H1 (cell line): ENCODE results near the gene TTC22. TPM values are rescaled to one million over a fixed set of nuclear protein-coding genes. Genes with fewer than 3 reads are reported as not detected.

Source experiments
- CTCF ChIA-PET: fragments of 300-600 bp; sonication (Branson Sonifier 250); formaldehyde crosslinking; loops from one replicate; lab custom pipeline; 2021; ENCODE audit not compliant: partially characterized antibody; lab: Charles Lee
- POLR2A ChIA-PET: fragments of 300-600 bp; sonication (Branson Sonifier 250); formaldehyde crosslinking; loops from one replicate; lab custom pipeline; 2021; ENCODE audit warnings: inconsistent platforms; ENCODE audit not compliant: partially characterized antibody; lab: Charles Lee
- DNase-seq, 2 experiments: peaks; one replicate each; pipeline versions ENCODE4 v3.0.0 to v3.0.0-alpha.2; 2010 to 2022; ENCODE audit warnings: low spot score in 2 of 2, low read depth in 1 of 2, mixed read lengths in 1 of 2
- FAIRE-seq: peaks from 2 replicates; lab custom pipeline; 2011; peaks lifted over from hg19 to GRCh38; lab: Jason Lieb, UNC
- H2AFZ ChIP-seq: 2 replicates; pipeline ENCODE4 v1.8.1; 2012; ENCODE audit warnings: low read length, inconsistent platforms
- H2AK5ac ChIP-seq: 2 replicates; pipeline ENCODE4 v1.6.1; 2013; ENCODE audit warnings: low read depth, low read length
- H2BK120ac ChIP-seq: replicated peaks from 2 replicates; pipeline ENCODE3; 2013; ENCODE audit warnings: low read depth, low read length, inconsistent platforms
- H2BK12ac ChIP-seq: 2 replicates; pipeline ENCODE4 v1.6.1; 2013; ENCODE audit warnings: low read depth, low read length
- H2BK15ac ChIP-seq: 2 replicates; pipeline ENCODE4 v1.6.1; 2013; ENCODE audit warnings: low read length
- H2BK20ac ChIP-seq: 2 replicates; pipeline ENCODE4 v1.6.1; 2013; ENCODE audit warnings: low read length
- H2BK5ac ChIP-seq: 2 replicates; pipeline ENCODE4 v1.6.1; 2013; ENCODE audit warnings: low read depth, low read length
- H3K14ac ChIP-seq: 2 replicates; pipeline ENCODE4 v1.6.1; 2013; ENCODE audit warnings: inconsistent platforms; ENCODE audit not compliant: insufficient read length
- H3K18ac ChIP-seq: 2 replicates; pipeline ENCODE4 v1.6.1; 2013; ENCODE audit warnings: low read length; ENCODE audit errors: extremely low read depth
- H3K23ac ChIP-seq: 2 replicates; pipeline ENCODE4 v1.6.1; 2013; ENCODE audit warnings: inconsistent platforms; ENCODE audit not compliant: insufficient read length
- H3K23me2 ChIP-seq: 2 replicates; pipeline ENCODE4 v1.6.1; 2013; ENCODE audit warnings: low read depth, low read length
- H3K27ac ChIP-seq: 2 replicates; pipeline ENCODE4 v1.6.1; 2011; ENCODE audit warnings: low read depth, low read length, inconsistent platforms
- H3K27me3 ChIP-seq, 4 experiments: replicated peaks in 1 of 4; 1 replicate in 1 of 4; 2 replicates in 3 of 4; pipeline versions ENCODE4 v1.6.1 to v1.8.1; 2011 to 2013; ENCODE audit warnings: low read length in 3 of 4, mild to moderate bottlenecking in 3 of 4, inconsistent platforms in 2 of 4, mixed read lengths in 2 of 4, moderate library complexity in 1 of 4; ENCODE audit not compliant: control insufficient read depth in 3 of 4, insufficient read depth in 3 of 4; ENCODE audit errors: extremely low read depth in 1 of 4
- H3K36me3 ChIP-seq, 4 experiments: 2 replicates each; pipeline versions ENCODE4 v1.6.1 to v1.8.1; 2011 to 2013; ENCODE audit warnings: mild to moderate bottlenecking in 4 of 4, low read length in 3 of 4, moderate library complexity in 2 of 4, control low read depth in 1 of 4, inconsistent platforms in 1 of 4; ENCODE audit not compliant: insufficient read depth in 4 of 4, control insufficient read depth in 2 of 4
- H3K4ac ChIP-seq: replicated peaks from 2 replicates; pipeline ENCODE3; 2013; ENCODE audit warnings: low read length, low read depth, mixed read lengths, inconsistent platforms; ENCODE audit not compliant: insufficient read length
- H3K4me1 ChIP-seq, 4 experiments: replicated peaks in 1 of 4; 1 replicate in 1 of 4; 2 replicates in 3 of 4; pipeline versions ENCODE4 v1.6.1 to v1.8.1; 2011 to 2013; ENCODE audit warnings: low read length in 3 of 4, inconsistent platforms in 2 of 4, mixed read lengths in 1 of 4; ENCODE audit not compliant: insufficient read depth in 4 of 4, control insufficient read depth in 3 of 4
- H3K4me2 ChIP-seq, 2 experiments: 2 replicates each; pipeline versions ENCODE4 v1.6.1 to v1.8.1; 2011 to 2013; ENCODE audit warnings: low read depth in 2 of 2, low read length in 2 of 2, control low read depth in 1 of 2, inconsistent platforms in 1 of 2, mild to moderate bottlenecking in 1 of 2; ENCODE audit not compliant: insufficient read depth in 1 of 2
- H3K4me3 ChIP-seq, 4 experiments: fragments of 200-600, 300-600 bp in 1 of 4; sonication (generic), shearing (Covaris generic), sonication (Bioruptor Twin) in 1 of 4; 2 replicates each; pipeline versions ENCODE4 v1.5.1 to v1.8.1; 2011 to 2016; ENCODE audit warnings: low read length in 4 of 4, low read depth in 3 of 4, control low read depth in 2 of 4, inconsistent platforms in 2 of 4, mild to moderate bottlenecking in 2 of 4, mixed read lengths in 1 of 4, moderate library complexity in 1 of 4; ENCODE audit not compliant: insufficient read depth in 2 of 4; ENCODE audit errors: extremely low read depth in 1 of 4
- H3K56ac ChIP-seq: replicated peaks from 2 replicates; pipeline ENCODE3; 2013; ENCODE audit warnings: low read depth, mild to moderate bottlenecking, mixed read lengths, low read length, inconsistent platforms; ENCODE audit not compliant: insufficient read length
- H3K79me1 ChIP-seq: 2 replicates; pipeline ENCODE4 v1.6.1; 2013; ENCODE audit warnings: low read depth, low read length, control low read depth
- H3K79me2 ChIP-seq, 2 experiments: 2 replicates each; pipeline versions ENCODE4 v1.6.1 to v1.8.1; 2012 to 2013; ENCODE audit warnings: low read length in 2 of 2, mild to moderate bottlenecking in 2 of 2, inconsistent platforms in 1 of 2; ENCODE audit not compliant: insufficient read depth in 2 of 2, control insufficient read depth in 1 of 2
- H3K9ac ChIP-seq, 4 experiments: replicated peaks in 1 of 4; 1 replicate in 1 of 4; 2 replicates in 3 of 4; pipeline versions ENCODE4 v1.6.1 to v1.8.1; 2011 to 2013; ENCODE audit warnings: low read depth in 3 of 4, low read length in 3 of 4, control low read depth in 2 of 4, mild to moderate bottlenecking in 2 of 4, moderate library complexity in 2 of 4, inconsistent platforms in 1 of 4; ENCODE audit errors: extremely low read depth in 1 of 4
- H3K9me3 ChIP-seq, 2 experiments: 2 replicates each; pipeline versions ENCODE4 v1.6.1 to v1.8.1; 2012 to 2013; ENCODE audit warnings: mild to moderate bottlenecking in 2 of 2, moderate library complexity in 2 of 2, control low read depth in 1 of 2, inconsistent platforms in 1 of 2, low read depth in 1 of 2, low read length in 1 of 2, mixed read lengths in 1 of 2; ENCODE audit not compliant: insufficient read depth in 2 of 2
- H4K20me1 ChIP-seq, 2 experiments: replicated peaks in 1 of 2; 2 replicates each; pipeline versions ENCODE3 to v1.8.1; 2011 to 2013; ENCODE audit warnings: inconsistent platforms in 2 of 2, low read length in 2 of 2, mild to moderate bottlenecking in 1 of 2; ENCODE audit not compliant: insufficient read depth in 2 of 2, control insufficient read depth in 1 of 2
- H4K5ac ChIP-seq: 2 replicates; pipeline ENCODE4 v1.6.1; 2013; ENCODE audit warnings: low read length, low read depth, mixed read lengths, inconsistent platforms; ENCODE audit not compliant: insufficient read length
- H4K8ac ChIP-seq: 2 replicates; pipeline ENCODE4 v1.8.0; 2013; ENCODE audit warnings: mild to moderate bottlenecking, moderate library complexity, low read length, inconsistent platforms; ENCODE audit not compliant: insufficient read depth; ENCODE audit errors: extremely low read depth
- H4K91ac ChIP-seq: replicated peaks from 2 replicates; pipeline ENCODE3; 2013; ENCODE audit warnings: low read length, mixed read lengths, inconsistent platforms; ENCODE audit not compliant: insufficient read length
- JUN ChIP-seq: IDR thresholded peaks from 2 replicates; pipeline ENCODE4 v1.6.1; 2011; ENCODE audit warnings: low read depth, mild to moderate bottlenecking, improper control_type of control experiment, low read length
- KDM5A ChIP-seq: fragments of 200-600 bp; IDR thresholded peaks from 2 replicates; pipeline ENCODE4 v1.7.1; 2012; ENCODE audit warnings: mild to moderate bottlenecking, low read length, inconsistent platforms, mixed read lengths
- POLR2AphosphoS5 ChIP-seq: IDR thresholded peaks from 2 replicates; pipeline ENCODE4 v1.6.1; 2011; ENCODE audit warnings: low read depth, low read length
- RNF2 ChIP-seq: fragments of 200-900, 300-1000 bp; sonication (generic); IDR thresholded peaks from 2 replicates; pipeline ENCODE4 v1.7.1; 2016; ENCODE audit warnings: borderline replicate concordance, low read depth, mild to moderate bottlenecking, antibody characterized with exemption, low read length; ENCODE audit not compliant: poor library complexity, severe bottlenecking; ENCODE audit errors: missing control alignments
- RXRA ChIP-seq: IDR thresholded peaks from 2 replicates; pipeline ENCODE4 v1.6.1; 2011; ENCODE audit warnings: low read depth, mild to moderate bottlenecking, low read length, moderate library complexity; ENCODE audit not compliant: insufficient read depth
- SP2 ChIP-seq: IDR thresholded peaks from 2 replicates; pipeline ENCODE4 v1.6.1; 2012; ENCODE audit warnings: mild to moderate bottlenecking, low read length, inconsistent platforms
- WGBS, 2 experiments: shearing (Covaris generic) in 1 of 2; methylation state at CpG; one replicate each; pipeline versions ENCODE4 v1.1.6 to v1.1.7; 2013 to 2015; ENCODE audit warnings: low lambda C conversion rate in 2 of 2, mixed read lengths in 2 of 2, inconsistent platforms in 1 of 2, low coverage in 1 of 2, missing lambda C conversion rate in 1 of 2; ENCODE audit not compliant: insufficient replicate concordance in 2 of 2, insufficient coverage in 1 of 2, insufficient read length in 1 of 2; ENCODE audit errors: extremely low coverage in 1 of 2, missing lambda C conversion rate in 1 of 2; 5-methylcytosine and 5-hydroxymethylcytosine counted together
- polyA plus RNA-seq, 7 experiments: library from polyadenylated mRNA; depleted of rRNA in 3 of 7; stranded (reverse) in 5 of 7; unstranded in 2 of 7; fragments of >200 nt in 5 of 7; fragments of 200-250 nt in 2 of 7; gene quantifications; 1 replicate in 5 of 7; 2 replicates in 1 of 7; 4 replicates in 1 of 7; pipeline versions ENCODE4 v1.2.1 to v1.2.3, GENCODE V29; 2011 to 2013; ENCODE audit warnings: missing spikeins in 2 of 7, mixed read lengths in 2 of 7
- total RNA-seq: library from RNA; stranded (reverse); fragmentation: NEBNext Ultra II Directional; extraction: Animal tissue kit (Norgen Biotek cat#: 25700); gene quantifications from 2 replicates; pipeline ENCODE4 v1.2.1, GENCODE V29; 2021

The TTC22 gene
- total and polyA plus RNA-seq, 2 of the 8 experiments (the other 6 are each of a cell fraction or from before 2014, with no cell fraction given): 1.00 to 1.6 TPM

GRCh38 chr1:54849219-54850068, 48.3 kb upstream of the TTC22 start:
- no peak overlapping the region for H3K56ac ChIP-seq
- POLR2A ChIA-PET: no interaction called here
- no peak overlapping the region for H3K27ac ChIP-seq
- no peak for TF ChIP-seq JUN
- no peak for TF ChIP-seq RNF2
- no peak for TF ChIP-seq RXRA
- TF ChIP-seq POLR2AphosphoS5: 0 out of 2 replicates have a peak, but pooled peaks have one; percentile 17
- no peak for TF ChIP-seq SP2
- no peak for TF ChIP-seq KDM5A
- no peaks in the 10 kb centered on the region for H3K9me3 ChIP-seq
- CTCF ChIA-PET: interaction anchor here (0.7 to 4.1 kb wide), 9 partner anchors 9 to 58 kb away, joined by 3 to 16 read pairs (median 8); no protein-coding TSS in a partner anchor
- H3K4me2 ChIP-seq: no peak overlapping the region
- no peak overlapping the region for H4K91ac ChIP-seq
- H3K36me3 ChIP-seq: peaks cover 35 to 59% (median 55%) of the 10 kb centered on the region in 4 experiments
- H3K14ac ChIP-seq: no peak overlapping the region
- peaks cover 10 to 20% of the 10 kb centered on the region in 2 experiments for H4K20me1 ChIP-seq
- no peak overlapping the region for H3K4me3 ChIP-seq
- DNase-seq: no peak
- no peak overlapping the region for H2AK5ac ChIP-seq
- no peak overlapping the region for H3K23ac ChIP-seq
- H3K27me3 ChIP-seq: no peaks in the 10 kb centered on the region
- no peak overlapping the region for H2AFZ ChIP-seq
- H2BK120ac ChIP-seq: no peak overlapping the region
- no peak overlapping the region for H3K4ac ChIP-seq
- no peak overlapping the region for H2BK15ac ChIP-seq
- H3K79me1 ChIP-seq: peaks cover 2% of the 10 kb centered on the region; the same call in 1 of the 2 replicates
- H2BK20ac ChIP-seq: no peak overlapping the region
- H4K8ac ChIP-seq: no peak overlapping the region
- H4K5ac ChIP-seq: no peak overlapping the region
- no peak for FAIRE-seq
- no peak overlapping the region for H2BK5ac ChIP-seq
- H3K79me2 ChIP-seq: no peaks in the 10 kb centered on the region
- no peak overlapping the region for H3K9ac ChIP-seq
- H3K18ac ChIP-seq: no peak overlapping the region
- no peaks in the 10 kb centered on the region for H3K23me2 ChIP-seq
- no peak overlapping the region for H2BK12ac ChIP-seq
- 87% methylated on average over 6 of the region's 6 CpGs; no CpG with 5 or more reads in 1 of the 2 experiments for WGBS, 2 experiments
- no peaks in the 10 kb centered on the region for H3K4me1 ChIP-seq
